HL-60 (cell line): ENCODE results near the gene CNOT9.

Source experiments
- DNase-seq, 2 experiments: peaks; one replicate each; pipeline ENCODE4 v3.0.0-alpha.2; 2010 to 2020; ENCODE audit warnings: low read depth in 1 of 2, low spot score in 1 of 2
- H3K27ac ChIP-seq: fragments of 250-450 bp; sonication (Bioruptor Pico); replicated peaks from 2 replicates; pipeline ENCODE4 v1.5.1; 2020; ENCODE audit warnings: mild to moderate bottlenecking, moderate library complexity
- H3K27me3 ChIP-seq: fragments of 250-450 bp; sonication (Bioruptor Pico); 2 replicates; pipeline ENCODE4 v1.5.1; 2021; ENCODE audit warnings: mild to moderate bottlenecking, moderate library complexity; ENCODE audit not compliant: insufficient read depth, poor library complexity, severe bottlenecking
- H3K4me3 ChIP-seq: replicated peaks from 2 replicates; pipeline ENCODE4 v1.5.1; 2011; ENCODE audit warnings: mild to moderate bottlenecking, control low read depth, low read length; ENCODE audit not compliant: insufficient read depth
- CTCF ChIP-seq: IDR thresholded peaks from one replicate; pipeline ENCODE4 v1.5.1; 2011; ENCODE audit warnings: low read length, control low read depth, inconsistent platforms; ENCODE audit not compliant: insufficient read depth
- GABPA ChIP-seq: IDR thresholded peaks from 2 replicates; pipeline ENCODE4 v1.6.1; 2012; ENCODE audit warnings: low read depth
- POLR2AphosphoS5 ChIP-seq: IDR thresholded peaks from 2 replicates; pipeline ENCODE4 v1.6.1; 2012; ENCODE audit warnings: low read depth
- REST ChIP-seq: IDR thresholded peaks from 2 replicates; pipeline ENCODE4 v1.6.1; 2012; ENCODE audit warnings: low read depth; ENCODE audit not compliant: insufficient replicate concordance
- SPI1 ChIP-seq: IDR thresholded peaks from 2 replicates; pipeline ENCODE4 v1.6.1; 2012; ENCODE audit warnings: low read depth, mild to moderate bottlenecking, borderline replicate concordance

Gene CNOT9

GRCh38 chr2:218605432-218605831 is 36.8 kb downstream of the CNOT9 start:
- H3K4me3 ChIP-seq, result no peak overlapping the region
- DNase-seq, result no peak
- TF ChIP-seq REST, result no peak
- TF ChIP-seq POLR2AphosphoS5, result no peak
- no peak for TF ChIP-seq CTCF
- TF ChIP-seq SPI1, result no peak
- H3K27me3 ChIP-seq, result no peaks in the 10 kb centered on the region
- H3K27ac ChIP-seq, result no peak overlapping the region

GRCh38 chr2:218607436-218608115 is 38.9 kb downstream of the CNOT9 start, which contains the start of gene PLCD4:
Gene PLCD4, plus strand, starts transcription at chr2:218607899. Its CDS starts 7,841 bp downstream, at chr2:218615740.
- no peak for DNase-seq
- Histone ChIP-seq H3K27me3 (no peaks in the 10 kb centered on the region), H3K27ac (no peak within 1 kb of the TSS), H3K4me3 (no peak within 1 kb of the TSS)
- no peak for TF ChIP-seq SPI1
- no peak for TF ChIP-seq GABPA
- TF ChIP-seq REST, result no peak
- TF ChIP-seq POLR2AphosphoS5, result no peak
- no peak for TF ChIP-seq CTCF

GRCh38 chr2:218615868-218616315 is 47.3 kb downstream of the CNOT9 start:
- no peak overlapping the region for H3K4me3 ChIP-seq
- no peaks in the 10 kb centered on the region for H3K27me3 ChIP-seq
- H3K27ac ChIP-seq, result no peak overlapping the region
- TF ChIP-seq SPI1 (no peak), POLR2AphosphoS5 (no peak), CTCF (no peak), GABPA (no peak), REST (no peak)
- DNase-seq, result no peak
